Liver (tissue), 9 donors: ENCODE results near the gene INPP4A. TPM values are rescaled to one million over a fixed set of nuclear protein-coding genes. Genes with fewer than 3 reads are reported as not detected.

Source experiments
- DNase-seq: peaks from one replicate; pipeline ENCODE4 v3.0.0-alpha.2; 2017; ENCODE audit warnings: low spot score
- H3K27ac ChIP-seq, 2 donors: one replicate each; pipeline ENCODE4 v1.7.0; 2013; ENCODE audit warnings: inconsistent platforms in 2 of 2, low read length in 2 of 2, control low read depth in 1 of 2, low read depth in 1 of 2, mild to moderate bottlenecking in 1 of 2
- H3K27me3 ChIP-seq, 4 donors: one replicate each; pipeline versions ENCODE4 v1.6.1 to v1.7.0; 2013; ENCODE audit warnings: low read length in 3 of 4, inconsistent platforms in 1 of 4, mild to moderate bottlenecking in 1 of 4, moderate library complexity in 1 of 4; ENCODE audit not compliant: control insufficient read depth in 4 of 4, insufficient read depth in 4 of 4
- H3K36me3 ChIP-seq, 4 donors: one replicate each; pipeline versions ENCODE4 v1.6.1 to v1.7.0; 2013; ENCODE audit warnings: low read length in 3 of 4, mild to moderate bottlenecking in 3 of 4, low read depth in 1 of 4, moderate library complexity in 1 of 4; ENCODE audit not compliant: control insufficient read depth in 4 of 4, insufficient read depth in 3 of 4
- H3K4me1 ChIP-seq, 4 donors: one replicate each; pipeline versions ENCODE4 v1.6.1 to v1.7.0; 2013; ENCODE audit warnings: low read length in 3 of 4, mild to moderate bottlenecking in 3 of 4, moderate library complexity in 1 of 4; ENCODE audit not compliant: control insufficient read depth in 4 of 4, insufficient read depth in 4 of 4
- H3K4me3 ChIP-seq, 3 donors: one replicate each; pipeline versions ENCODE4 v1.6.1 to v1.7.0; 2013; ENCODE audit warnings: low read length in 3 of 3, control low read depth in 1 of 3, low read depth in 1 of 3, mild to moderate bottlenecking in 1 of 3
- H3K9ac ChIP-seq, 2 donors: one replicate each; pipeline ENCODE4 v1.7.0; 2013; ENCODE audit warnings: low read length in 2 of 2, mild to moderate bottlenecking in 2 of 2, moderate library complexity in 2 of 2, control low read depth in 1 of 2, low read depth in 1 of 2
- H3K9me3 ChIP-seq, 4 donors: one replicate each; pipeline versions ENCODE4 v1.6.1 to v1.7.0; 2013; ENCODE audit warnings: low read length in 3 of 4; ENCODE audit not compliant: control insufficient read depth in 4 of 4
- CTCF ChIP-seq: fragments of 150-350 bp; IDR thresholded peaks from 2 replicates; pipeline ENCODE4 v1.5.1; 2017; ENCODE audit warnings: improper control_type of control experiment, low read depth, low read length; ENCODE audit not compliant: missing input control
- EGR1 ChIP-seq, 2 donors: IDR thresholded peaks; 2 replicates each; pipeline ENCODE4 v1.6.1; 2016 to 2018; ENCODE audit warnings: antibody characterized with exemption in 2 of 2, low read depth in 2 of 2
- FOXA1 ChIP-seq: IDR thresholded peaks from 2 replicates; pipeline ENCODE4 v1.6.1; 2016; ENCODE audit warnings: antibody characterized with exemption
- FOXA2 ChIP-seq: IDR thresholded peaks from 2 replicates; pipeline ENCODE4 v1.6.1; 2016; ENCODE audit warnings: antibody characterized with exemption
- GABPA ChIP-seq, 2 donors: IDR thresholded peaks in 1 of 2; conservative IDR thresholded peaks in 1 of 2; 2 replicates each; pipeline ENCODE4 v1.6.1; 2016; ENCODE audit warnings: antibody characterized with exemption in 2 of 2, mild to moderate bottlenecking in 1 of 2, moderate library complexity in 1 of 2
- HNF4A ChIP-seq, 2 donors: conservative IDR thresholded peaks; 2 replicates each; pipeline ENCODE4 v1.6.1; 2016; ENCODE audit warnings: antibody characterized with exemption in 2 of 2, mild to moderate bottlenecking in 2 of 2
- HNF4G ChIP-seq: IDR thresholded peaks from 2 replicates; pipeline ENCODE4 v1.6.1; 2016; ENCODE audit warnings: antibody characterized with exemption
- JUND ChIP-seq, 2 donors: IDR thresholded peaks; 2 replicates each; pipeline ENCODE4 v1.6.1; 2016; ENCODE audit warnings: antibody characterized with exemption in 2 of 2
- NR2F2 ChIP-seq: IDR thresholded peaks from 2 replicates; pipeline ENCODE4 v1.6.1; 2016; ENCODE audit warnings: antibody characterized with exemption
- RAD21 ChIP-seq, 2 donors: IDR thresholded peaks; 2 replicates each; pipeline ENCODE4 v1.6.1; 2016; ENCODE audit warnings: antibody characterized with exemption in 2 of 2, mild to moderate bottlenecking in 2 of 2
- RXRA ChIP-seq, 2 donors: IDR thresholded peaks; 2 replicates each; pipeline ENCODE4 v1.6.1; 2017 to 2018; ENCODE audit warnings: antibody characterized with exemption in 2 of 2, mild to moderate bottlenecking in 1 of 2
- SP1 ChIP-seq: IDR thresholded peaks from 2 replicates; pipeline ENCODE4 v1.6.1; 2018; ENCODE audit warnings: antibody characterized with exemption, mild to moderate bottlenecking
- TAF1 ChIP-seq: conservative IDR thresholded peaks from 2 replicates; pipeline ENCODE4 v1.6.1; 2016; ENCODE audit warnings: antibody characterized with exemption, mild to moderate bottlenecking
- YY1 ChIP-seq: IDR thresholded peaks from 2 replicates; pipeline ENCODE4 v1.6.1; 2016; ENCODE audit warnings: antibody characterized with exemption, mild to moderate bottlenecking
- ZBTB33 ChIP-seq: IDR thresholded peaks from 2 replicates; pipeline ENCODE4 v1.6.1; 2016; ENCODE audit warnings: antibody characterized with exemption
- WGBS: extraction: QIAGEN DNeasy Blood & Tissue Kit; methylation state at CpG from one replicate; pipeline ENCODE4 v1.1.7; 2013; 5-methylcytosine and 5-hydroxymethylcytosine counted together
- polyA plus RNA-seq, 2 donors: library from polyadenylated mRNA; stranded (reverse) in 1 of 2; unstranded in 1 of 2; fragments of 200-250 nt in 1 of 2; fragments of >200 nt in 1 of 2; fragmentation: Nextera tagmentation in 1 of 2; extraction: Ambion mirVana in 1 of 2; gene quantifications; one replicate each; pipeline versions ENCODE4 v1.2.1 to v1.2.3, GENCODE V29; 2013 to 2015
- total RNA-seq, 2 donors: library from RNA; depleted of rRNA; stranded (reverse); fragments of >200 nt; gene quantifications; one replicate each; pipeline ENCODE4 v1.2.3, GENCODE V29; 2014
- TF ChIP-seq, protein P1 (sequence below): IDR thresholded peaks from 2 replicates; pipeline ENCODE4 v1.6.1; 2016; ENCODE audit warnings: antibody characterized with exemption
- TF ChIP-seq, protein P2 (sequence below): IDR thresholded peaks from 2 replicates; pipeline ENCODE4 v1.6.1; 2016; ENCODE audit warnings: antibody characterized with exemption
- donor health status: healthy.
- donor health status: healthy.
- donor health status: healthy.
- donor health status: healthy.
- donor health status: healthy.

The INPP4A gene
- total and polyA plus RNA-seq, 4 donors: 2.9 to 14.9 (median 7.2) TPM

- WGBS: 5% methylated on average over 7 of the region's 7 CpGs
- DNase-seq: no peak
- peaks cover 2 to 19% (median 11%) of the 10 kb centered on the region in 4 donors for H3K36me3 ChIP-seq
- H3K4me1 ChIP-seq: peaks cover 16 to 44% (median 34%) of the 10 kb centered on the region in 4 donors
- no peaks in the 10 kb centered on the region for H3K27me3 ChIP-seq
- H3K27ac ChIP-seq: peak overlapping the region; percentile 85 to 96
- no peaks in the 10 kb centered on the region for H3K9me3 ChIP-seq
- TF ChIP-seq EGR1 (IDR thresholded peaks at IDR 0.05; ENCODE audit: low read depth in 2 of 2) (no peak), TAF1 (no peak), HNF4A (conservative IDR thresholded peaks at IDR 0.05) (peak in 1 of 2 donors; percentile 14)
- TF ChIP-seq, protein P1, sequence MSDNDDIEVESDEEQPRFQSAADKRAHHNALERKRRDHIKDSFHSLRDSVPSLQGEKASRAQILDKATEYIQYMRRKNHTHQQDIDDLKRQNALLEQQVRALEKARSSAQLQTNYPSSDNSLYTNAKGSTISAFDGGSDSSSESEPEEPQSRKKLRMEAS: no peak
- H3K9ac ChIP-seq: peak overlapping the region; percentile 66 to 97
- peak overlapping the region; percentile 70 to 97 (median 82) for H3K4me3 ChIP-seq
Measured at GRCh38 chr2:98607741-98608115, 163.1 kb downstream of the INPP4A start.

GRCh38 chr2:98608116-98608961 is 163.7 kb downstream of the INPP4A start, which contains the start of the genes COA5 and UNC50:
COA5 (minus strand) TSS chr2:98608512; CDS start chr2:98608405, 107 bp downstream.
UNC50 (plus strand) TSS chr2:98608589; CDS start chr2:98609760, 1,171 bp downstream.
- TF ChIP-seq RAD21 (IDR thresholded peaks at IDR 0.05): peak in 1 of 2 donors; percentile 25
- TF ChIP-seq GABPA (IDR thresholded peaks at IDR 0.05 in 1 of 2, conservative IDR thresholded peaks at IDR 0.05 in 1 of 2): peak; percentile 87 to 98
- peak; percentile 25 for TF ChIP-seq ZBTB33
- TF ChIP-seq YY1: peak; percentile 80
- TF ChIP-seq HNF4G: no peak
- Histone ChIP-seq H3K27ac (peak within 1 kb of the TSS; percentile 85 to 96), H3K36me3 (peaks cover 2 to 22% (median 16%) of the 10 kb centered on the region in 4 donors), H3K9ac (peak within 1 kb of the TSS; percentile 94 to 97), H3K4me1 (peaks cover 16 to 44% (median 34%) of the 10 kb centered on the region in 4 donors), H3K27me3 (no peaks in the 10 kb centered on the region), H3K4me3 (peak within 1 kb of the TSS; percentile 70 to 97 (median 82)), H3K9me3 (no peaks in the 10 kb centered on the region)
- peak; percentile 88 for DNase-seq
- WGBS: under 1% methylated on average over 93 of the region's 93 CpGs

DNA sequence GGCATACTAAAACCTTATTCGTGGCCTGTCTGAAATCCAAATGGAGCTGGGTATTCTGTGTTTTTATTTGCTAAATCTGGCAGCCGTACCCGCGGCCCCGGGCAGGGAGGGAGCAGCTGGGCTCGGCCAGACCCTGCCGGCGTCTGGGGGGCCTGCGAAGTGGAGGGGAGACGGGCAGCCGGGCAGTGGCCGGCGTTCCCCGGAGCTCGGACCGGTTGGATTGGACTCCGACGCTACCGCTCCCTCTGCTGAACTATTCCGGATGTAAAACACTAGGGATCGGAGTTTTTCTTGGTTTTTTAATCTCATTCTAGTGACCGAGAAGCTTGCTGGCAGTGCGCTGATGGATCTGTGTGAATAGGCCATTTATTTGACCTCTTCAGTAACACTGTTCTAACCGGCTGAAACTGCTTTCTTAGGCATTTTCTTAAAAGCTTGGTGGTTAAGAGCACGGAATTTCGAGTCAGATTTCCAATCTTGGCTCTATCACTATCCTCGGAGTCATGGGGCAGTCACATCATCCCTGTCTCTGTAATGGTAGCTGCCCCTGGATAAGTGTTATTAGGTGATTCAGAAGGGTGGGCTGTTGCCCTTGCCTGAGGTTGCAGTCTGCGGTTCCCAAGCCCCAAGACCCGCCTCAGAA is 164.4 kb downstream of the INPP4A start:
- Histone ChIP-seq H3K27ac (peak overlapping the region; percentile 85 to 96), H3K9ac (peak overlapping the region; percentile 94 to 97), H3K4me1 (peaks cover 16 to 44% (median 34%) of the 10 kb centered on the region in 4 donors), H3K9me3 (no peaks in the 10 kb centered on the region), H3K4me3 (peak overlapping the region; percentile 70 to 97 (median 82)), H3K36me3 (peaks cover 2 to 29% (median 21%) of the 10 kb centered on the region in 4 donors), H3K27me3 (no peaks in the 10 kb centered on the region)
- 2% methylated on average over 29 of the region's 29 CpGs for WGBS
- DNase-seq: no peak
- TF ChIP-seq SP1: no peak
- TF ChIP-seq, protein P1: no peak
- TF ChIP-seq EGR1 (IDR thresholded peaks at IDR 0.05; ENCODE audit: low read depth in 2 of 2): no peak
- TF ChIP-seq HNF4G: no peak
- TF ChIP-seq NR2F2: no peak
- no peak for TF ChIP-seq RAD21 (IDR thresholded peaks at IDR 0.05)
- TF ChIP-seq TAF1: no peak
- no peak for TF ChIP-seq ZBTB33
- TF ChIP-seq, protein P2, sequence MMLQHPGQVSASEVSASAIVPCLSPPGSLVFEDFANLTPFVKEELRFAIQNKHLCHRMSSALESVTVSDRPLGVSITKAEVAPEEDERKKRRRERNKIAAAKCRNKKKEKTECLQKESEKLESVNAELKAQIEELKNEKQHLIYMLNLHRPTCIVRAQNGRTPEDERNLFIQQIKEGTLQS: no peak
- no peak for TF ChIP-seq CTCF
- TF ChIP-seq FOXA1: no peak
- TF ChIP-seq RXRA (IDR thresholded peaks at IDR 0.05): no peak
- TF ChIP-seq FOXA2: no peak
- TF ChIP-seq YY1: no peak
- no peak for TF ChIP-seq JUND (IDR thresholded peaks at IDR 0.05)
- no peak for TF ChIP-seq GABPA (IDR thresholded peaks at IDR 0.05 in 1 of 2, conservative IDR thresholded peaks at IDR 0.05 in 1 of 2)
- TF ChIP-seq HNF4A (conservative IDR thresholded peaks at IDR 0.05): no peak
